Measurements from ENCODE around the gene TBC1D2.
A peak's percentile ranks its signal among the peaks of the same experiment; 100 is the strongest.
"Not testable (repeated sequence)": the region's sequence is repeated elsewhere in the genome, so short reads cannot be mapped to it uniquely, and the experiment has no call there.

The TBC1D2 gene

GRCh38 chr9:98271479-98271878 is 16.0 kb upstream of the TBC1D2 start:
- DNase-seq, result no peak

- not testable (repeated sequence) for DNase-seq
These were observed 14.8 kb upstream of the TBC1D2 start for GRCh38 chr9:98270284-98270683.

DNA sequence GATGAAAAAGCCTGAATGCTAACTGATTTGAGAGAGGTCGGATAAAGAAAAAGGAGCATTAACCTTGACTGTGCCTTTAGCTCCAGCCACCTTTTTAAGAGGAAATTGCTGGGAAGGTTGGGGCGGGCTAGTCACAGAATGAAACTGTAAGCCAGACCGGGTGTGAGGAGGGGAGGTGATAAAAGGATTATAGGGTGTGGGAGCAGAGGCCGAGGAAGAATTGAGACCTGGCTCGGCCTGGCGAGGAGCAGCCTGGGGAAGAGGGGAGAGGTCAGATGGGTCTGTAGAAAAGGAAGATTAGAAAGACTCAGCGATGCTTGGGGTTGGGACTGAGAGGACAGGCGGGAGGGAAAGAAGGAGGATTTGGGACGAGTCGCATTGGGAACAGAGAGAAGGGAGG is 14.2 kb upstream of the TBC1D2 start:
- DNase-seq, result not testable (repeated sequence)

- DNase-seq, result not testable (repeated sequence)
These were observed 12.1 kb upstream of the TBC1D2 start for GRCh38 chr9:98267556-98267955.

GRCh38 chr9:98264516-98264915 is 9.1 kb upstream of the TBC1D2 start:
- no peak for DNase-seq

DNA sequence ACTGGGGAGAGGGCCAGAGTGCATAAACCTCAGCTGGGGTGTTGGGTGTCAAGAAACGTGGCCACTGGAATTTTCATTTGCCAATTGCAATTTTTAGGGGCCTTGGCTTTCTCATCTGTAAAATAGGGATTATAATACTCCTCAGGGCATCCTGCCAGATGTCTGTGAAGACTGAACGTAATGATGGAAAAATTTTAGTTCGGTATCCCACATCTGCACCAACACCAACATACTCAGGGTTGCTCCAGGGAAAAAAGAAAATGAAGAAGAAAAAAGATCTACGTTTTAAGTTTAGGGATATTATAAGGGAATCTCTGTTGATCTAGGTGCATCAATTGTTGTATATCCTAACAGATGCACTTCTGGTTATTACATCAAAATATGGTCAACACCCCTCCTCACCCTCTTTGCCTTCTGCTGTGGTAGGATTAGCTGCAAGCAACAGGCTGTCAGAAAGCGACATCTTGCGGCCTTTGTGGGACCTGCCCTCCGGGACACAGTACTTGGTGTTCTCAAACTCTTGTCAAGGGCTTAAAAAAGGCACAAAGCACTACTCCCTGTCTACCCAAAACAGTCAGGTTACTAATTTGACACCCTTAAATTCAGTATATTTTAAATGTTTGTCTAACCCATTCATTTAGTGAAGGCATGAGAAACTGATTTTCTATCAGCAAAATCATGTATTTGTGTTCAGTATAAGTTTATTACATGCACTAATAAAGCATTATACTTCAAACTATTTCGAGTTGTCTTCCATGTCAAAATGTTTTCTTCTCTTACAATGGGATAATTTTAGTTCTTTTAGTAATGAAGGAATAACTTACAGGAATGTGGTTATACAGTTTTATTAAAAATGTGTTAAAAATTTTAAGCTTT is 8.3 kb upstream of the TBC1D2 start:
- peak; percentile 88 for DNase-seq

DNA sequence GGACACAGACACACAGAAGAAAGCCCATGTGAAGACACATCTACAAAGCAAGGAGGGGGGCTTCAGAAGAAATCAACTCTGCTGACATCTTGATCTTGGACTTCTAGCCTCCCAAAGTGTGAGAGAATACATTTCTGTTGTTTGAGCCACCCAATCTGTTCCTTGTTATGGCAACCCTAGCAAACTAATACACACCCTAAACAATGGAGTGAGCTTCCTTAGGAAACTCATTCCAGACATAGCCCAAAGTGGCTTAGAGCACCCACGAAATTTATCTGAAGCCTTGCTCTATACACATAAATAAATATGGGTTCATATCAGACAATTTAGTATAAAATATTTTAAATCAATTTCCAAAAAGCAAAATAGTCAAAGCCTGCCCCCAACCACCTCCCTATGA is 7.6 kb upstream of the TBC1D2 start:
- no peak for DNase-seq

DNA sequence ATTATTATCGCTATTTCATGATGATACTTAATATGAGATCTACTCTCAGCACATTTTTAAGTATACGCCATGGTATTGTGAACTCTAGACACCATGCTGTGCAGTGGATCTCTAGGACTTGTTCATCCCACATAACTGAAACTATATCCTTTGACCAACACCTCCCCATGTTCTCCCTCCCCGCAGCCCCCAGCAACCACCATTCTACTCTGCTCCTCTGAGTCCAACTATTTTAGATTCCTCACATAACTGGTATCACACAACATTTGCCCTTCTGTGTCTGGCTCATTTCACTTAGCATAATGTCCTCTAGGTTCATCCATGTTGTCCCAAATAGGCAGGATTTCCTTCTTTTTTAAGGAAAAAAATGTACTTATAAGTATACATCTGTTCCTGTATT is 6.6 kb upstream of the TBC1D2 start:
- no peak for DNase-seq

DNA sequence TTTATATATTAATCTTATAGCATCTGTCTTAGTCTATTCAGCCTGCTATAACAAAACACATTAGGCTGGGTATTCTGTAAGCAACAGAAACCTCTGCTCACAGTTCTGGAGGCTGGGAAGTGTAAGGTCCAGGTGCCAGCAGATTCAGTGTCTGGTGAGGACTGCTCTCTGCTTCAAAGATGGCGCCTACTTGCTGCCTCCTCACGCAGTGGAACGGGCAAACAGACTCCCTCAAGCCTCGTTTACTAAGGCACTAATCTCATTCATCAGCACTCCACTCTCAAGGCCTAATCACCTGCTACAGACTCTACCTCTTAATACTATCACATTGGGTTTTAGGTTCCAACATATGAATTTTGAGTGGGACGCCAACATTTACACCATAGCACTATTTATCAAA is 5.2 kb upstream of the TBC1D2 start:
- DNase-seq, result no peak

GRCh38 chr9:98259791-98260190 is 4.3 kb upstream of the TBC1D2 start:
- no peak for DNase-seq

DNA sequence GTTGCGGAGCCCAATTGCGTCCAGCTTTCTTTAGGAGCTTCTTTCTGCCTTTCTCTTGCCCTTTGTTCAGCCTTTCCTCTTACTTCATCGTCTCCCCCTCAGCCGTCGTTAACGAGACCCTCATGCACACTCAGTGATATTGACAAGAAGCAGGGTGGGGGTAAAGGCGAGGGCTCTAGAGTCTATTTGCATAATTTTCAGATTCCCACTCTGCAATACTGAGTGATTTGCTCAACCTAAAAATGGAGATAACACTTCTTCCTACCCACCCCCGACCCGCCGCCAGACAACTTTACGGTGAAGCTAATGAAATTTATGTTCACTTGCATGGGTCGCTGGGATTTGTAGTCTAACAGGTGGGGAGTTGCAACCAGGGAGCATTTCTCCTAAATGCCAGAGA is 1.3 kb upstream of the TBC1D2 start:
- DNase-seq, result peak; percentile 72

- DNase-seq, result no peak
These were observed 330 bp downstream of the TBC1D2 start for GRCh38 chr9:98255061-98255577.

DNA sequence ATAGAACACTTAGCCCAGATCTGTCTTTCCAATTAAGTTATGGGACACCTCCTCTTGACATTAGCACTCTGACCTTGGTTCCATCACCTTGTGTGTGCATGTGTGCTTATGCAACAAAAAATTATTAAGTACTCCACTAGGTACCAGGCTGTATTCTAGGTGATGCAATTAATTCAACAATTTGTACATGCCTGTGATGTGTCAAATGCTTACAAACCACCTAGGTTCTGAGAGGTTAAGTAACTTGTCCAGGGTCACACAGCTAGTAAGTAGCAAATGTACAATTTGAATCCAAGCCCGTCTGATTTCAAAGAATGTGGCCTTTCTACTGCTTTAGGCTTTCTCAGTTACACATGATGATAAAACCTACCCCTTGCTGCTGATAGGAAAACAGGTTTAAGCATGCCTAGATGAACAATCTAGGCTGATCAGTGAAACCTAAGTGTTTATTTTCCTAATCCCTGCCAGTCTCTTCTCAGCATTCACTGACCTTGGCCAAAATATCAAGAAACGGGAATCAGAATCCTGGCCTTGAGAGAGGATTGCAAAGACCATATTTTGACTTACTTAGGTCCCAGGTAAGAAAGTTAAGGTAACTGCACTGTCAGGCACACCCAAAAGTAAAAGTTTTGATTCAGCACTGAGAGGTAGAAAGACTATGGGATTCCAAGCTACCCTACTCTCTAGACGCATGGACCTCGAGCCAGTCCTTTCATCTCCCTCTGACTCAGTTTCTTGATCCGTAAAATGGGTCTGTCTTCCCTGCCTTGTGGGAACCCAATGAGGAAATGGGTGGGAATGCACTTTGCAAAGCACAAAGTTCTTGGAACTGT is 1.0 kb downstream of the TBC1D2 start:
- DNase-seq, result no peak

- no peak for DNase-seq
These were observed 1.9 kb downstream of the TBC1D2 start for GRCh38 chr9:98253565-98253964.

GRCh38 chr9:98251551-98251950 is 3.9 kb downstream of the TBC1D2 start:
- DNase-seq, result no peak

DNA sequence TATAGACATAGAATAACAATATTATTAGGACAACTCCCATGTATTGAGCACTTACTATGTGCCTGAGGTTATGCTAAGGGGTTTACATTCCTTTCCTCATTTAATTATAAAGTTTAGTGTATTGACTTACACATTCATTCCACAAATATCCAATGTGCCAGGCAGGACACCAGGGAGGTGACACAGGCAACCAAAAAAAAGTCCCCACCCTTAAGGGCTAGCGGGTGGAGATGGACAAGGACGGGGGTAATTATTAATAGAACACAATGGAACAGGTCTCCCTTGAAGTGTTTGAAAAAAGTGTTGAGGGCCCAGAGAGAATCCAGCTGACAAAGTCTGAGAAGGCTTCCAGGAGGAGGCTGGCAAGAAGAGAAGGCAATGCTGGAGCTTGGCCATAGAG is 5.7 kb downstream of the TBC1D2 start:
- no peak for DNase-seq

DNA sequence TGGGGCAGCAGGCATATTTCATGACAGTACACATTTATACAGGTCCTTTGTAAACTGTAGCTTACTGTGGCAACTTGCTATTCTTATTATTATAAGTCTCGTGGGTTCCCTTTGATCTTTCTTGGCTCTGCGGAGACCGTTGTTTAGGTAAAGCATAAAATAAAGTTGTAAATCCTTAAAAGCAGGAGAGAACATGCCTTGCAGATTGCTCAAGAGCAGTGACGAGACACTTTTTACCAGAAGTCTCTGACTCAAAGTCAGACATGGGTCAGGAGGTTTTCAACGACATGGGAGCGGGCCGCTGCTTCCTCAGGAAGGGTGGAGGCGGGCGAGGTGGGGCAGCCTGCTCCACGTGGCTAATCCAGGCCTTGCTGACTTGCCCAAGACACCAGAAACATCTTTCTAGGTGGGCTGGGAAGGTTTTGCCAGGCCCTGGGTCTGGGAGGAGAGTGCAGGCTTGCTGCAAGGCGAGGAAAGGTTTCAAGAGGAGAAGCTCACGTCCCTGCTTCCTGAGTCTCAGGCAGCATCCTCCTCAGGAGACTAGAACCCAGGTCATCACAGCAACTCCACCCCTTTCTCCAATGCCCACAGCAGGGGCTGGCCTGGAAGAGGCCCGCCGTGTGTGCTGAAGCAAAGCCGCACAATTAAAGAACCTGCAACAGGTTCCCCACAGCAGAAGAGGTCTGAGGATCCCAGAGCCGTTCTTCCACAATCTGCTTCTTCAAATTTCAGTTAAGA is 6.5 kb downstream of the TBC1D2 start:
- no peak for DNase-seq

GRCh38 chr9:98247831-98248657 is 7.4 kb downstream of the TBC1D2 start:
- no peak for DNase-seq

DNA sequence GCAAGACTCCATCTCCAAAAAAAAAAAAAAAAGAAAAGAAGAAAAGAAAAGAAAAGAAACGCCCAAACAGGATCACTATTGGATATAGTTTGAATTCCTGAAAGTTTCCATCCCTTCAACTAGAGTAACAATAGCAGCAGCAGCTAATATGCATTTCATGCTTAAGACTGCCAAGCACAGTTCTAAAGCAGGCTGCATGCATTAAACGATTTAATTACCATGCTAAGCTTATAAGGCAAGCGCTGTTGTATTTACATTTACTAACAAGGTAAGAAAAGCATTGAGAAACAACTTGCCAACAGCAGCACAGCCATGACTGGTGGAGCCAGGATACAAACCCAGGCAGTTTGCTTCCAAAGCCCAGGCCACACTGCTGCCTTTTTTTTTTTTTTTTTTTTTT is 13.0 kb downstream of the TBC1D2 start:
- DNase-seq, result no peak

- DNase-seq, result no peak
These were observed 13.8 kb downstream of the TBC1D2 start for GRCh38 chr9:98241357-98242300.

DNA sequence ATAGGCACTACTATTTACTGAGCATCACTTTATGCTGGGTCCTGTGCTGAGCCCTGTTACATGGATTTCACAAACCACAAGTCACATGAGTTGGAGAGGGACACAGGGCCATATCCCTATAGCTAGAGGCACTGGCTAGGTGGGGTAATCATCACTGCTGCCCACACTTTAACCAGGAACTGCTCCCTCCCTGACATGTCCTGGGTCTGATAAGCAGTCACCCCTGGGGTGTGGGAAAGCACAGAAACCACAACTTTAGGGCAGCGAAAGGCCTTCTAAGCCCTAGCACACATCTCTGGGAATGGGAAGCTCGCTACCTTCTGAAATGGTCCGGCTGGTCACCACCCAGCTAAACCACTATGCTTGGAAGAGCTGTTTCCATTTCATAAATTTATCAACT is 15.0 kb downstream of the TBC1D2 start:
- DNase-seq, result no peak
